Measurements from ENCODE around the gene SAFB.

DNA sequence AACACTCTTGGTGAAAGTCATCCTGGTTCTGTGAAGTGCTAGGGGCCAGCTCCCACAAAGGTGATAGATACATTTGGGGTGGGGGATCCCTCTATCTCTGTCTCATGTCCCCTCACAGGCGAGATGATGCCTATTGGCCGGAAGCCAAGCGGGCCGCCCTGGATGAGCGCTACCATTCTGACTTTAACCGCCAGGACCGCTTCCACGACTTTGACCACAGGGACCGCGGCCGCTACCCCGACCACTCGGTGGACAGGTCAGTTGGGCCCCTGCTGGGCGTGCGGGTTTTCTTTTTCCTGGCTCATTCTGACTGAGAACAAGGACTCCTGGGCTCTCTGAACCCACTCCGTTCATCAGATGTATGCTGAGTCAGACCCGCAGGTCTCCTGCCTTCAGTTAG, 41.0 kb downstream of the SAFB start:
- no peak for TF ChIP-seq EZH2phosphoT487 (IDR thresholded peaks at IDR 0.05; ENCODE audit: insufficient read depth, low read depth)
- TF ChIP-seq EZH2 (IDR thresholded peaks at IDR 0.05; ENCODE audit: insufficient read depth, poor library complexity, severe bottlenecking), result no peak
